ENCODE measurements around the gene CDH11.

DNA sequence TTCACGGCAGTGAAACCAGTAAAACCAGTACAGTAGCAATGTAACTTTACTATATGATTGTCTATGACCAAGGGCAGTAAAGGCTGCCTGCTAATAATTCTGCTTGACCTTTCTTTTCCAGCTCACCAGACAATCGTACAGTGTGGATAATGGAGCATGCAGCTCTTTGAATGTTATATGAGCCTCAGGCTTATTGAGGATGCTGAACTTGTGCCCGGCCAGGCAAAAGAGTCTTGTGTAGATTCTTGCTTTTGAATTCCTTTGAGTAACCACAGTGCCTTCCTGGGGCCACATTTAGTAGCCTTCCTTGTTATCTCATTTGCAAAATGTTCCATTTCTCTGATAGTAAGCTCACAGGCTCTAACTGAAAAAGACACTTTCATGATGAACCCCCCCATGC lies 131.8 kb downstream of the CDH11 start:
- no peak for TF ChIP-seq CTCF (IDR thresholded peaks at IDR 0.05)
- no peak for TF ChIP-seq EP300 (IDR thresholded peaks at IDR 0.05)
- no peak for TF ChIP-seq POLR2A (IDR thresholded peaks at IDR 0.05)
- TF ChIP-seq POLR2AphosphoS5 (IDR thresholded peaks at IDR 0.05): no peak

Data from sigmoid colon (tissue), 4 donors.